AG04450 (cell line): Measurements from ENCODE around the gene NPAS3. TPM values are rescaled to one million over a fixed set of nuclear protein-coding genes. Genes with fewer than 3 reads are reported as not detected.

Source experiments
- CTCF ChIA-PET: fragments of 300-600, 350-600 bp; formaldehyde crosslinking; extraction: SDS; loops from one replicate; lab custom pipeline; 2022; ENCODE audit warnings: antibody characterized with exemption, inconsistent platforms; lab: Charles Lee
- POLR2A ChIA-PET: fragments of 350-600 bp; formaldehyde crosslinking; extraction: SDS; loops from one replicate; lab custom pipeline; 2021; ENCODE audit warnings: antibody characterized with exemption, inconsistent platforms; lab: Yijun Ruan, JAX
- DNase-seq: peaks from one replicate; pipeline ENCODE4 v3.0.0-alpha.2; 2011; ENCODE audit warnings: low read depth, low spot score
- H3K27ac ChIP-seq: one replicate; pipeline ENCODE4 v1.5.1; 2012; ENCODE audit warnings: low read depth, low read length, control low read depth
- H3K27me3 ChIP-seq: one replicate; pipeline ENCODE4 v1.6.0; 2012; ENCODE audit warnings: low read length; ENCODE audit not compliant: control insufficient read depth, insufficient read depth
- H3K4me3 ChIP-seq: 2 replicates; pipeline ENCODE4 v1.5.1; 2011; ENCODE audit warnings: mild to moderate bottlenecking, low read depth, low read length, control low read depth
- H3K9me3 ChIP-seq: 2 replicates; pipeline ENCODE4 v1.5.1; 2012; ENCODE audit warnings: low read length; ENCODE audit not compliant: control insufficient read depth, insufficient read depth
- CTCF ChIP-seq: IDR thresholded peaks from 2 replicates; pipeline ENCODE4 v1.5.1; 2011; ENCODE audit warnings: low read depth, low read length, control low read depth, inconsistent platforms
- polyA plus RNA-seq: library from polyadenylated mRNA; depleted of rRNA; stranded (reverse); fragments of >200 nt; gene quantifications from 2 replicates; pipeline ENCODE4 v1.2.3, GENCODE V29; 2011

Gene NPAS3
- polyA plus RNA-seq, 1 experiment: not detected

- no peak for DNase-seq
- TF ChIP-seq CTCF: no peak
- ChIA-PET CTCF (no interaction called here), POLR2A (no interaction called here)
- H3K9me3 ChIP-seq: no peaks in the 10 kb centered on the region
- H3K27me3 ChIP-seq: no peaks in the 10 kb centered on the region
- H3K27ac ChIP-seq: no peak overlapping the region
- H3K4me3 ChIP-seq: no peak overlapping the region
These were observed 772.5 kb downstream of the NPAS3 start for GRCh38 chr14:33711194-33711593.

- Histone ChIP-seq H3K4me3 (no peak overlapping the region), H3K9me3 (no peaks in the 10 kb centered on the region), H3K27ac (no peak overlapping the region), H3K27me3 (no peaks in the 10 kb centered on the region)
- POLR2A ChIA-PET: no interaction called here
- no peak for TF ChIP-seq CTCF
- CTCF ChIA-PET: no interaction called here
- DNase-seq: no peak
These were observed 773.1 kb downstream of the NPAS3 start for GRCh38 chr14:33711811-33712216.

GRCh38 chr14:33714527-33715226 is 776.0 kb downstream of the NPAS3 start:
- ChIA-PET CTCF (no interaction called here), POLR2A (no interaction called here)
- TF ChIP-seq CTCF: no peak
- H3K4me3 ChIP-seq: no peak overlapping the region
- no peak overlapping the region for H3K27ac ChIP-seq
- no peaks in the 10 kb centered on the region for H3K27me3 ChIP-seq
- H3K9me3 ChIP-seq: no peaks in the 10 kb centered on the region
- DNase-seq: no peak

- no peak for TF ChIP-seq CTCF
- Histone ChIP-seq H3K9me3 (no peaks in the 10 kb centered on the region), H3K4me3 (no peak overlapping the region), H3K27ac (no peak overlapping the region), H3K27me3 (no peaks in the 10 kb centered on the region)
- ChIA-PET POLR2A (no interaction called here), CTCF (no interaction called here)
- no peak for DNase-seq
These were observed 776.5 kb downstream of the NPAS3 start for GRCh38 chr14:33715227-33715528.

- Histone ChIP-seq H3K27ac (no peak overlapping the region), H3K27me3 (no peaks in the 10 kb centered on the region), H3K9me3 (no peaks in the 10 kb centered on the region), H3K4me3 (no peak overlapping the region)
- no peak for DNase-seq
- CTCF ChIA-PET: no interaction called here
- TF ChIP-seq CTCF: no peak
- POLR2A ChIA-PET: no interaction called here
These were observed 778.2 kb downstream of the NPAS3 start for GRCh38 chr14:33716921-33717320.
